Neuronal stem cell (in vitro differentiated cells): ENCODE results near the gene BMAL1.

Experiments
- DNase-seq: peaks from one replicate; pipeline ENCODE4 v3.0.0-alpha.2; 2013; ENCODE audit warnings: low spot score
- H2AFZ ChIP-seq: one replicate; pipeline ENCODE4 v1.6.1; 2013; ENCODE audit warnings: mild to moderate bottlenecking, low read length, inconsistent platforms
- H2AK5ac ChIP-seq: 2 replicates; pipeline ENCODE4 v1.6.1; 2013; ENCODE audit warnings: low read depth, mild to moderate bottlenecking, inconsistent platforms, low read length, moderate library complexity, mixed read lengths
- H2BK120ac ChIP-seq: 2 replicates; pipeline ENCODE4 v1.6.1; 2013; ENCODE audit warnings: low read depth, mild to moderate bottlenecking, inconsistent platforms, low read length, moderate library complexity, mixed read lengths
- H2BK12ac ChIP-seq: one replicate; pipeline ENCODE4 v1.6.1; 2013; ENCODE audit warnings: low read length, inconsistent platforms
- H2BK15ac ChIP-seq: 2 replicates; pipeline ENCODE4 v1.6.1; 2013; ENCODE audit warnings: mild to moderate bottlenecking, low read length, inconsistent platforms, mixed read lengths
- H2BK5ac ChIP-seq: one replicate; pipeline ENCODE4 v1.6.1; 2013; ENCODE audit warnings: inconsistent platforms, mild to moderate bottlenecking, low read length, moderate library complexity
- H3K14ac ChIP-seq: one replicate; pipeline ENCODE4 v1.6.1; 2013; ENCODE audit warnings: low read length, inconsistent platforms
- H3K18ac ChIP-seq: 2 replicates; pipeline ENCODE4 v1.6.1; 2013; ENCODE audit warnings: low read length, inconsistent platforms
- H3K23ac ChIP-seq: 2 replicates; pipeline ENCODE4 v1.6.1; 2013; ENCODE audit warnings: low read depth, mild to moderate bottlenecking, mixed read lengths, low read length, inconsistent platforms; ENCODE audit not compliant: poor library complexity
- H3K27ac ChIP-seq: replicated peaks from 3 replicates; pipeline ENCODE4 v1.5.1; 2013; ENCODE audit warnings: low read length, inconsistent platforms
- H3K27me3 ChIP-seq, 3 experiments: 2 replicates each; pipeline ENCODE4 v1.6.1; 2013; ENCODE audit warnings: low read length in 3 of 3, mild to moderate bottlenecking in 2 of 3, inconsistent platforms in 1 of 3, low read depth in 1 of 3, mixed read lengths in 1 of 3, moderate library complexity in 1 of 3; ENCODE audit not compliant: control insufficient read depth in 3 of 3, insufficient read depth in 3 of 3
- H3K36me3 ChIP-seq, 2 donors: replicated peaks in 1 of 2; 2 replicates each; pipeline ENCODE4 v1.6.1; 2013; ENCODE audit warnings: low read length in 2 of 2; ENCODE audit not compliant: control insufficient read depth in 2 of 2, insufficient read depth in 2 of 2
- H3K4ac ChIP-seq: 2 replicates; pipeline ENCODE4 v1.6.1; 2013; ENCODE audit warnings: inconsistent platforms, mild to moderate bottlenecking, low read length, moderate library complexity
- H3K4me1 ChIP-seq, 2 donors: 1 replicate in 1 of 2; 2 replicates in 1 of 2; pipeline ENCODE4 v1.6.1; 2013; ENCODE audit warnings: low read length in 2 of 2, low read depth in 1 of 2; ENCODE audit not compliant: control insufficient read depth in 2 of 2, insufficient read depth in 1 of 2
- H3K4me2 ChIP-seq: one replicate; pipeline ENCODE4 v1.6.1; 2013; ENCODE audit warnings: mild to moderate bottlenecking, low read length, inconsistent platforms; ENCODE audit not compliant: insufficient read depth, poor library complexity, severe bottlenecking
- H3K4me3 ChIP-seq, 2 donors: 2 replicates each; pipeline ENCODE4 v1.5.1; 2013; ENCODE audit warnings: low read length in 2 of 2, mild to moderate bottlenecking in 2 of 2, inconsistent platforms in 1 of 2, moderate library complexity in 1 of 2
- H3K79me1 ChIP-seq: one replicate; pipeline ENCODE4 v1.6.1; 2013; ENCODE audit warnings: low read depth, mild to moderate bottlenecking, inconsistent platforms, low read length, moderate library complexity
- H3K9ac ChIP-seq: one replicate; pipeline ENCODE4 v1.6.1; 2013; ENCODE audit warnings: mild to moderate bottlenecking, low read depth, low read length, inconsistent platforms; ENCODE audit not compliant: poor library complexity
- H3K9me3 ChIP-seq, 2 donors: replicated peaks in 1 of 2; 2 replicates each; pipeline versions ENCODE3 to v1.6.1; 2013; ENCODE audit warnings: low read length in 2 of 2, mild to moderate bottlenecking in 2 of 2, inconsistent platforms in 1 of 2, low read depth in 1 of 2, mixed read lengths in 1 of 2, moderate library complexity in 1 of 2; ENCODE audit not compliant: control insufficient read depth in 2 of 2, insufficient read depth in 1 of 2
- H4K8ac ChIP-seq: one replicate; pipeline ENCODE4 v1.6.1; 2013; ENCODE audit warnings: low read depth, mild to moderate bottlenecking, inconsistent platforms, low read length, moderate library complexity
- H4K91ac ChIP-seq: one replicate; pipeline ENCODE4 v1.6.1; 2013; ENCODE audit warnings: low read length, low read depth, mild to moderate bottlenecking, inconsistent platforms; ENCODE audit not compliant: poor library complexity
- WGBS, 2 donors: extraction: QIAGEN DNeasy Blood & Tissue Kit; methylation state at CpG; one replicate each; pipeline ENCODE4 v1.1.7; 2013; ENCODE audit warnings: missing lambda C conversion rate in 2 of 2, mixed read lengths in 1 of 2; ENCODE audit not compliant: insufficient read length in 2 of 2, insufficient replicate concordance in 1 of 2; ENCODE audit errors: extremely low coverage in 2 of 2; 5-methylcytosine and 5-hydroxymethylcytosine counted together

Gene BMAL1

DNA sequence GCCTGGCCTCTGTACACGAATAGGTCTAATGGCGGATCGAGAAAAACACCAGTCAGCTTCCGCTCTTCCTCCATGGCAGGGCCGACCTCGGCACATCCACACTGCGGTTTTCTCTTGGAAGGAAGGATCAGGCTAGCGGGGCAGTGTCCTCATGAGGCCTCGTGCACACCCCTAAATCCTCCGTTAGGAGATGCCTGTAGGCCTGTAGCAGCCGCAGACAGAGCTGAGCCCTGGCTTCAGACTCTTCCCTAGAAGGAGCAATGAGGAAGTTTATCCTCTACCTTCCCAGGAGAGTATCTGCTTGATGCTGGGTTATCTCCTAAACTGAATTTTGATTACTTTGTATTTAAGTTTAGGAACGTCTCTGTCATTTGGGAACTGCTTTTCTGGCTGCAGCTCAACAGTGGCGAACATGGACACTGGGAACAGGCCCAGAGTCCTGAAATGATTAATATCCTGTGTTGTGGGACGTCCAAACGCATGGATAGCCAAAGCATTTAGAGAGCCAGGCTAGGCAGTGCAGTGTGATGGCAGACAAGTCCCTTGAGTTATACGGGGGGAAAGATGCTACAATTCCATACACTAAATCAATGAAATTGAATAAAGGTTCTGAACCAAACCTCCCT is 16.5 kb upstream of the BMAL1 start:
- Histone ChIP-seq H2AFZ (peak overlapping the region; percentile 75), H3K9me3 (no peaks in the 10 kb centered on the region), H2BK15ac (no peak overlapping the region), H3K27ac (no peak overlapping the region), H3K36me3 (no peaks in the 10 kb centered on the region), H2BK5ac (no peak overlapping the region), H3K4me3 (no peak overlapping the region), H3K27me3 (no peaks in the 10 kb centered on the region), H3K4me2 (no peak overlapping the region), H3K14ac (no peak overlapping the region), H2BK12ac (no peak overlapping the region), H3K4me1 (peaks cover 4 to 19% of the 10 kb centered on the region in 2 donors), H3K4ac (no peak overlapping the region), H3K79me1 (no peaks in the 10 kb centered on the region), H3K23ac (no peak overlapping the region), H2AK5ac (no peak overlapping the region), H4K8ac (no peak overlapping the region), H4K91ac (no peak overlapping the region), H3K18ac (no peak overlapping the region), H3K9ac (no peak overlapping the region), H2BK120ac (no peak overlapping the region)
- DNase-seq: no peak
- WGBS, 2 donors: no CpG with 5 or more reads among the region's 16 CpGs

DNA sequence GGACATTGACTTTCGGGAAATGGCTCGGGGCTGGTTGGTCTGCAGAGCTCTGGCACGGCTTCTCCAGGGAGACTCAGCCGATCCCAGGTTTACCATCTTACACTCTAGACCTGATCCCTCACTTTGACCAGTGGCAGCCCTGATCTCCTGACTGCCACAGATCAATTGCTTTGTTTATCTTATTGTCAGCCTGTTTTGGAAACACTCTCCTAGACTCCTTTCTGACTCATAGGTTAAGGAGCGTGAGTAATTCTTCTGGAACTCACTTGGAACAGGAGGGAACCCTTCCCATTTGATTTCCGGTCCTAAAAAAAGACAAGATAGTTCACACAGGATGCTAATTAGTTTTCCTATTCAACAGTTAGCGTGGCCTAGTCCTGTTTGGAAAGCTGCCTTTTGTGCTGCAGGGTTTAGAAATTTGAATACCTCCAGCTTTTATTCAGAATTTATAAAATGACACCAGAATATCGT is 16.0 kb upstream of the BMAL1 start:
- H2BK5ac ChIP-seq: no peak overlapping the region
- H3K18ac ChIP-seq: no peak overlapping the region
- H3K4me2 ChIP-seq: no peak overlapping the region
- H3K4ac ChIP-seq: no peak overlapping the region
- no peak for DNase-seq
- no peak overlapping the region for H3K27ac ChIP-seq
- no peaks in the 10 kb centered on the region for H3K27me3 ChIP-seq
- H2AFZ ChIP-seq: peak overlapping the region; percentile 75
- H2BK12ac ChIP-seq: no peak overlapping the region
- no peak overlapping the region for H3K14ac ChIP-seq
- no peak overlapping the region for H3K4me3 ChIP-seq
- no peak overlapping the region for H3K9ac ChIP-seq
- no peak overlapping the region for H3K23ac ChIP-seq
- H3K79me1 ChIP-seq: no peaks in the 10 kb centered on the region
- no peak overlapping the region for H4K8ac ChIP-seq
- H2AK5ac ChIP-seq: no peak overlapping the region
- H4K91ac ChIP-seq: no peak overlapping the region
- no peaks in the 10 kb centered on the region for H3K9me3 ChIP-seq
- H3K36me3 ChIP-seq: no peaks in the 10 kb centered on the region
- no CpG with 5 or more reads among the region's 8 CpGs for WGBS, 2 donors
- peaks cover 4 to 19% of the 10 kb centered on the region in 2 donors for H3K4me1 ChIP-seq
- H2BK120ac ChIP-seq: no peak overlapping the region
- H2BK15ac ChIP-seq: no peak overlapping the region

DNA sequence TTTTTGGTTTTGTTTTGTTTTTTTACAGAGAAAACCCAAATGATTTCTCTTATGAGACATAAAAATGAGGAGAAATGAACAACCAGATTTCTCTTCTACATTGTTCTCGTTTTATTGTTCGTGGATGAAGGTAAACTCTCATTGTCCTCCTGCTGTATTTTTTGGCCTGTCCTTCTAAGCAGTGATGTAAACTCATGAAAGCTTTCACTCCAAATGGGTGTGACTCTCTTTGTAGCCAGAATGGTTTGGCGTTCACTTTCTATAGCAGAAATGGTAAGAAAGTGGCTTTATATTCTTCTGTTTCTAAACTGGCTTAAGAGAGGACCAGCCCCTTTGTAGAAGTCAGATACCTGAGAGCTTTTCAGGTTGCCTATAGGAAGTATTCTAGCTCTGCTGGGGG is 15.5 kb upstream of the BMAL1 start:
- no peak overlapping the region for H3K4me3 ChIP-seq
- H3K14ac ChIP-seq: no peak overlapping the region
- H2BK15ac ChIP-seq: no peak overlapping the region
- no peak overlapping the region for H4K91ac ChIP-seq
- no peak overlapping the region for H2BK120ac ChIP-seq
- WGBS, 2 donors: no CpG with 5 or more reads among the region's 3 CpGs
- no peak overlapping the region for H2BK12ac ChIP-seq
- no peaks in the 10 kb centered on the region for H3K27me3 ChIP-seq
- no peak overlapping the region for H4K8ac ChIP-seq
- no peak overlapping the region for H3K4me2 ChIP-seq
- no peak overlapping the region for H3K18ac ChIP-seq
- H3K27ac ChIP-seq: no peak overlapping the region
- no peak overlapping the region for H2BK5ac ChIP-seq
- no peak overlapping the region for H3K4ac ChIP-seq
- no peaks in the 10 kb centered on the region for H3K36me3 ChIP-seq
- H3K79me1 ChIP-seq: no peaks in the 10 kb centered on the region
- peaks cover 4 to 19% of the 10 kb centered on the region in 2 donors for H3K4me1 ChIP-seq
- no peak overlapping the region for H2AK5ac ChIP-seq
- no peak overlapping the region for H3K9ac ChIP-seq
- peak overlapping the region; percentile 75 for H2AFZ ChIP-seq
- DNase-seq: no peak
- no peak overlapping the region for H3K23ac ChIP-seq
- H3K9me3 ChIP-seq: no peaks in the 10 kb centered on the region

DNA sequence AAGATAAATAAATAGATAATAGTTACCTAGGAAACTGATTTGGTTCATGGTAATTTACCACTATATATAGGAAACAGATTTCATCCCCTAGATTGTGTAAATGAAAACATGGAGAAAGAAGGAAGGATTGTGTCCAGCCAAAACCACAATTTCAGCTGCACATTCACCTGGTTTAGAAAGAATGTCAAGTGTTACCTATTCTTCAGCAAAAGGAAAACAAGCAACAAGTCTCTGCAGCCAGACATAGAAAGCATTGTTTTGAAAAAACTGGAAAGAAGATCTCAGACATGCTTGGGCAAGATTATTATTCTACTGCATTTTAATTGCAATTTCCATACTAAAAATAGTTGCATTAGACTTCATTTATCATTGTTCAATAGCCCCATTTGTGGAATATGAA is 8.8 kb upstream of the BMAL1 start:
- no peak overlapping the region for H3K4me3 ChIP-seq
- H3K9ac ChIP-seq: no peak overlapping the region
- H3K4ac ChIP-seq: no peak overlapping the region
- H3K9me3 ChIP-seq: no peaks in the 10 kb centered on the region
- H3K23ac ChIP-seq: no peak overlapping the region
- no peak overlapping the region for H2BK15ac ChIP-seq
- H3K27ac ChIP-seq: no peak overlapping the region
- DNase-seq: no peak
- H2BK5ac ChIP-seq: no peak overlapping the region
- no peak overlapping the region for H2BK120ac ChIP-seq
- no peak overlapping the region for H4K8ac ChIP-seq
- no peak overlapping the region for H4K91ac ChIP-seq
- no peaks in the 10 kb centered on the region for H3K36me3 ChIP-seq
- no peak overlapping the region for H2BK12ac ChIP-seq
- no peak overlapping the region for H2AFZ ChIP-seq
- no peak overlapping the region for H3K18ac ChIP-seq
- H2AK5ac ChIP-seq: no peak overlapping the region
- H3K4me2 ChIP-seq: no peak overlapping the region
- peaks cover 0 to 9% (median 1%) of the 10 kb centered on the region in 3 experiments for H3K27me3 ChIP-seq
- no peaks in the 10 kb centered on the region for H3K79me1 ChIP-seq
- H3K14ac ChIP-seq: no peak overlapping the region
- no peaks in the 10 kb centered on the region for H3K4me1 ChIP-seq
